ENCODE measurements around the gene HDAC4. TPM values are rescaled to one million over a fixed set of nuclear protein-coding genes. Genes with fewer than 3 reads are reported as not detected.

The HDAC4 gene
- total and polyA plus RNA-seq, 9 of the 15 experiments (the other 6 are each of a cell fraction or from before 2014, with no cell fraction given): 0.11 to 20.2 (median 4.0) TPM

- no peak overlapping the region for H3K9ac ChIP-seq (ENCODE audit: insufficient read depth in 1 of 2, low read depth in 2 of 2, low read length in 2 of 2)
- FAIRE-seq: no peak
- no peaks in the 10 kb centered on the region for H3K36me3 ChIP-seq (ENCODE audit: control insufficient read depth, insufficient read depth, low read length)
- POLR2A ChIA-PET: interaction anchor here (0.7 kb wide), 1 partner anchor 11 kb away, joined by 4 read pairs; no protein-coding TSS in a partner anchor
- in situ Hi-C loops (cut with MboI): no loop called here
- WGBS (ENCODE audit: insufficient coverage, low coverage, missing lambda C conversion rate): 90% methylated on average over 5 of the region's 12 CpGs
- H3K27ac ChIP-seq (ENCODE audit: extremely low read depth, low read depth, low read length): no peak overlapping the region
- H3K4me3 ChIP-seq: no peak overlapping the region
- H3K27me3 ChIP-seq (ENCODE audit: control insufficient read depth in 2 of 2, insufficient read depth in 2 of 2, low read length in 2 of 2): no peaks in the 10 kb centered on the region
- BruUV-seq (replicated peaks): no TSS peak
- DNase-seq (ENCODE audit: extremely low read depth in 1 of 4, low spot score in 3 of 4): no peak
- H3K4me2 ChIP-seq (ENCODE audit: insufficient read depth, low read length): no peak overlapping the region
- H3K79me2 ChIP-seq (ENCODE audit: control insufficient read depth, insufficient read depth, low read length): no peaks in the 10 kb centered on the region
- H3K9me3 ChIP-seq (replicated peaks; ENCODE audit: control insufficient read depth, insufficient read depth, low read depth, low read length): no peaks in the 10 kb centered on the region
- CTCF ChIA-PET (ENCODE audit: low intra/inter-chr PET ratio): no interaction called here
- no peaks in the 10 kb centered on the region for H4K20me1 ChIP-seq (replicated peaks; ENCODE audit: control insufficient read depth, insufficient read depth, low read length)
- no peak for ATAC-seq
- intact Hi-C loops (cut with micrococcal nuclease): no loop called here
- H3K4me1 ChIP-seq (replicated peaks in 1 of 2; ENCODE audit: control insufficient read depth in 2 of 2, insufficient read depth in 2 of 2, low read length in 2 of 2): peaks cover 0 to 5% of the 10 kb centered on the region in 2 experiments; a peak in 1 of 5 replicates
- no peaks in the 10 kb centered on the region for H3K9me1 ChIP-seq (ENCODE audit: control insufficient read depth, insufficient read depth, low read length)
- no peak overlapping the region for H2AFZ ChIP-seq (ENCODE audit: low read depth, low read length)
- no peak for TF ChIP-seq HDAC6 (IDR thresholded peaks at IDR 0.05; ENCODE audit: low read depth, low read length)
- no peak for TF ChIP-seq PTBP1 (IDR thresholded peaks at IDR 0.05; ENCODE audit: low read depth, low read length)
- no peak for TF ChIP-seq GABPA (tag; conservative IDR thresholded peaks at IDR 0.05; ENCODE audit: low read depth)
- no peak for TF ChIP-seq HSF4 (CRISPR knock-in tag; IDR thresholded peaks at IDR 0.05; ENCODE audit: borderline replicate concordance)
- 0 out of 2 replicates have a peak, but pooled peaks have one; percentile 19 for TF ChIP-seq POLR2G (IDR thresholded peaks at IDR 0.05; ENCODE audit: low read depth, low read length)
- no peak for TF ChIP-seq TAF7 (tag; IDR thresholded peaks at IDR 0.05)
- no peak for TF ChIP-seq TFAP4 (CRISPR knock-in tag; IDR thresholded peaks at IDR 0.05; ENCODE audit: borderline replicate concordance)
- TF ChIP-seq EWSR1 (IDR thresholded peaks at IDR 0.05; ENCODE audit: borderline replicate concordance, low read depth, partially characterized antibody): no peak
- TF ChIP-seq BCOR (IDR thresholded peaks at IDR 0.05): no peak
Measured at GRCh38 chr2:239097428-239097696, 303.5 kb downstream of the HDAC4 start.
